ENCODE results near the gene SETBP1. TPM values are rescaled to one million over a fixed set of nuclear protein-coding genes. Genes with fewer than 3 reads are reported as not detected.

Gene SETBP1
- total and polyA plus RNA-seq, 2 of the 13 experiments (the other 11 are each of a cell fraction or from before 2014, with no cell fraction given): 0.18 to 0.65 TPM

- TF ChIP-seq, protein P1, sequence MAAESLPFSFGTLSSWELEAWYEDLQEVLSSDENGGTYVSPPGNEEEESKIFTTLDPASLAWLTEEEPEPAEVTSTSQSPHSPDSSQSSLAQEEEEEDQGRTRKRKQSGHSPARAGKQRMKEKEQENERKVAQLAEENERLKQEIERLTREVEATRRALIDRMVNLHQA (CRISPR knock-in tag; IDR thresholded peaks at IDR 0.05): no peak
- no peak for TF ChIP-seq ZNF256 (CRISPR knock-in tag; conservative IDR thresholded peaks at IDR 0.05)
- TF ChIP-seq, protein P2, sequence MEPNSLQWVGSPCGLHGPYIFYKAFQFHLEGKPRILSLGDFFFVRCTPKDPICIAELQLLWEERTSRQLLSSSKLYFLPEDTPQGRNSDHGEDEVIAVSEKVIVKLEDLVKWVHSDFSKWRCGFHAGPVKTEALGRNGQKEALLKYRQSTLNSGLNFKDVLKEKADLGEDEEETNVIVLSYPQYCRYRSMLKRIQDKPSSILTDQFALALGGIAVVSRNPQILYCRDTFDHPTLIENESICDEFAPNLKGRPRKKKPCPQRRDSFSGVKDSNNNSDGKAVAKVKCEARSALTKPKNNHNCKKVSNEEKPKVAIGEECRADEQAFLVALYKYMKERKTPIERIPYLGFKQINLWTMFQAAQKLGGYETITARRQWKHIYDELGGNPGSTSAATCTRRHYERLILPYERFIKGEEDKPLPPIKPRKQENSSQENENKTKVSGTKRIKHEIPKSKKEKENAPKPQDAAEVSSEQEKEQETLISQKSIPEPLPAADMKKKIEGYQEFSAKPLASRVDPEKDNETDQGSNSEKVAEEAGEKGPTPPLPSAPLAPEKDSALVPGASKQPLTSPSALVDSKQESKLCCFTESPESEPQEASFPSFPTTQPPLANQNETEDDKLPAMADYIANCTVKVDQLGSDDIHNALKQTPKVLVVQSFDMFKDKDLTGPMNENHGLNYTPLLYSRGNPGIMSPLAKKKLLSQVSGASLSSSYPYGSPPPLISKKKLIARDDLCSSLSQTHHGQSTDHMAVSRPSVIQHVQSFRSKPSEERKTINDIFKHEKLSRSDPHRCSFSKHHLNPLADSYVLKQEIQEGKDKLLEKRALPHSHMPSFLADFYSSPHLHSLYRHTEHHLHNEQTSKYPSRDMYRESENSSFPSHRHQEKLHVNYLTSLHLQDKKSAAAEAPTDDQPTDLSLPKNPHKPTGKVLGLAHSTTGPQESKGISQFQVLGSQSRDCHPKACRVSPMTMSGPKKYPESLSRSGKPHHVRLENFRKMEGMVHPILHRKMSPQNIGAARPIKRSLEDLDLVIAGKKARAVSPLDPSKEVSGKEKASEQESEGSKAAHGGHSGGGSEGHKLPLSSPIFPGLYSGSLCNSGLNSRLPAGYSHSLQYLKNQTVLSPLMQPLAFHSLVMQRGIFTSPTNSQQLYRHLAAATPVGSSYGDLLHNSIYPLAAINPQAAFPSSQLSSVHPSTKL (CRISPR knock-in tag; IDR thresholded peaks at IDR 0.05): 0 out of 2 replicates have a peak, but pooled peaks have one; percentile 35
- TF ChIP-seq, protein P3, sequence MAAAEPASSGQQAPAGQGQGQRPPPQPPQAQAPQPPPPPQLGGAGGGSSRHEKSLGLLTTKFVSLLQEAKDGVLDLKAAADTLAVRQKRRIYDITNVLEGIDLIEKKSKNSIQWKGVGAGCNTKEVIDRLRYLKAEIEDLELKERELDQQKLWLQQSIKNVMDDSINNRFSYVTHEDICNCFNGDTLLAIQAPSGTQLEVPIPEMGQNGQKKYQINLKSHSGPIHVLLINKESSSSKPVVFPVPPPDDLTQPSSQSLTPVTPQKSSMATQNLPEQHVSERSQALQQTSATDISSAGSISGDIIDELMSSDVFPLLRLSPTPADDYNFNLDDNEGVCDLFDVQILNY (CRISPR knock-in tag; conservative IDR thresholded peaks at IDR 0.05): no peak
- TF ChIP-seq SATB2 (CRISPR knock-in tag; IDR thresholded peaks at IDR 0.05): no peak
- TF ChIP-seq, protein P4, sequence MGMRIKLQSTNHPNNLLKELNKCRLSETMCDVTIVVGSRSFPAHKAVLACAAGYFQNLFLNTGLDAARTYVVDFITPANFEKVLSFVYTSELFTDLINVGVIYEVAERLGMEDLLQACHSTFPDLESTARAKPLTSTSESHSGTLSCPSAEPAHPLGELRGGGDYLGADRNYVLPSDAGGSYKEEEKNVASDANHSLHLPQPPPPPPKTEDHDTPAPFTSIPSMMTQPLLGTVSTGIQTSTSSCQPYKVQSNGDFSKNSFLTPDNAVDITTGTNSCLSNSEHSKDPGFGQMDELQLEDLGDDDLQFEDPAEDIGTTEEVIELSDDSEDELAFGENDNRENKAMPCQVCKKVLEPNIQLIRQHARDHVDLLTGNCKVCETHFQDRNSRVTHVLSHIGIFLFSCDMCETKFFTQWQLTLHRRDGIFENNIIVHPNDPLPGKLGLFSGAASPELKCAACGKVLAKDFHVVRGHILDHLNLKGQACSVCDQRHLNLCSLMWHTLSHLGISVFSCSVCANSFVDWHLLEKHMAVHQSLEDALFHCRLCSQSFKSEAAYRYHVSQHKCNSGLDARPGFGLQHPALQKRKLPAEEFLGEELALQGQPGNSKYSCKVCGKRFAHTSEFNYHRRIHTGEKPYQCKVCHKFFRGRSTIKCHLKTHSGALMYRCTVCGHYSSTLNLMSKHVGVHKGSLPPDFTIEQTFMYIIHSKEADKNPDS (CRISPR knock-in tag; IDR thresholded peaks at IDR 0.05): no peak
- TF ChIP-seq MTF1 (CRISPR knock-in tag; IDR thresholded peaks at IDR 0.05): no peak
- TF ChIP-seq RORA (CRISPR knock-in tag; IDR thresholded peaks at IDR 0.05): no peak
- TF ChIP-seq, protein P5, sequence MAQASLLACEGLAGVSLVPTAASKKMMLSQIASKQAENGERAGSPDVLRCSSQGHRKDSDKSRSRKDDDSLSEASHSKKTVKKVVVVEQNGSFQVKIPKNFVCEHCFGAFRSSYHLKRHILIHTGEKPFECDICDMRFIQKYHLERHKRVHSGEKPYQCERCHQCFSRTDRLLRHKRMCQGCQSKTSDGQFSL (CRISPR knock-in tag; IDR thresholded peaks at IDR 0.05): no peak
- TF ChIP-seq FOXA3 (CRISPR knock-in tag; IDR thresholded peaks at IDR 0.05): 0 out of 2 replicates have a peak, but pooled peaks have one; percentile 22
- TF ChIP-seq MTERF4 (CRISPR knock-in tag; IDR thresholded peaks at IDR 0.05): no peak
- TF ChIP-seq HIC2 (CRISPR knock-in tag; IDR thresholded peaks at IDR 0.05; ENCODE audit: low read depth): no peak
- TF ChIP-seq, protein P6, sequence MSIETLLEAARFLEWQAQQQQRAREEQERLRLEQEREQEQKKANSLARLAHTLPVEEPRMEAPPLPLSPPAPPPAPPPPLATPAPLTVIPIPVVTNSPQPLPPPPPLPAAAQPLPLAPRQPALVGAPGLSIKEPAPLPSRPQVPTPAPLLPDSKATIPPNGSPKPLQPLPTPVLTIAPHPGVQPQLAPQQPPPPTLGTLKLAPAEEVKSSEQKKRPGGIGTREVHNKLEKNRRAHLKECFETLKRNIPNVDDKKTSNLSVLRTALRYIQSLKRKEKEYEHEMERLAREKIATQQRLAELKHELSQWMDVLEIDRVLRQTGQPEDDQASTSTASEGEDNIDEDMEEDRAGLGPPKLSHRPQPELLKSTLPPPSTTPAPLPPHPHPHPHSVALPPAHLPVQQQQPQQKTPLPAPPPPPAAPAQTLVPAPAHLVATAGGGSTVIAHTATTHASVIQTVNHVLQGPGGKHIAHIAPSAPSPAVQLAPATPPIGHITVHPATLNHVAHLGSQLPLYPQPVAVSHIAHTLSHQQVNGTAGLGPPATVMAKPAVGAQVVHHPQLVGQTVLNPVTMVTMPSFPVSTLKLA (IDR thresholded peaks at IDR 0.05): no peak
- TF ChIP-seq, protein P7, sequence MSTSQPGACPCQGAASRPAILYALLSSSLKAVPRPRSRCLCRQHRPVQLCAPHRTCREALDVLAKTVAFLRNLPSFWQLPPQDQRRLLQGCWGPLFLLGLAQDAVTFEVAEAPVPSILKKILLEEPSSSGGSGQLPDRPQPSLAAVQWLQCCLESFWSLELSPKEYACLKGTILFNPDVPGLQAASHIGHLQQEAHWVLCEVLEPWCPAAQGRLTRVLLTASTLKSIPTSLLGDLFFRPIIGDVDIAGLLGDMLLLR (CRISPR knock-in tag; IDR thresholded peaks at IDR 0.05): no peak
- no peak for TF ChIP-seq SAP130 (CRISPR knock-in tag; IDR thresholded peaks at IDR 0.05; ENCODE audit: low read depth)
Observed at GRCh38 chr18:44807766-44808165, 127.1 kb downstream of the SETBP1 start (continued).
